ENCODE results near the gene SLC26A11.
"Not testable (repeated sequence)": the region's sequence is repeated elsewhere in the genome, so short reads cannot be mapped to it uniquely, and the experiment has no call there.

SLC26A11 gene

GRCh38 chr17:80258296-80258695 lies 38.1 kb downstream of the SLC26A11 start:
- not testable (repeated sequence) for H3K23ac ChIP-seq (ENCODE audit: low read length in 2 of 2); H2BK15ac ChIP-seq (ENCODE audit: low read depth, poor library complexity, severe bottlenecking); H3K14ac ChIP-seq (ENCODE audit: low read length in 2 of 2); DNase-seq; H3K27me3 ChIP-seq (ENCODE audit: control insufficient read depth in 1 of 2, insufficient read depth in 1 of 2, low read length in 2 of 2); H2BK120ac ChIP-seq (ENCODE audit: low read depth, low read length); H3K4me2 ChIP-seq (ENCODE audit: low read length, poor library complexity, severe bottlenecking); H2BK5ac ChIP-seq (ENCODE audit: low read depth, low read length, poor library complexity, severe bottlenecking); H4K8ac ChIP-seq (ENCODE audit: low read length); H2BK12ac ChIP-seq (ENCODE audit: low read length in 2 of 2); H3K9ac ChIP-seq (ENCODE audit: low read length); H3K9me3 ChIP-seq (ENCODE audit: control insufficient read depth, low read length); H2AFZ ChIP-seq (ENCODE audit: low read depth, low read length); H3K79me1 ChIP-seq (replicated peaks; ENCODE audit: low read length, poor library complexity, severe bottlenecking); H3K4me3 ChIP-seq (ENCODE audit: insufficient read depth in 1 of 2, low read depth in 1 of 2, low read length in 2 of 2); H4K91ac ChIP-seq (ENCODE audit: low read length); H3K27ac ChIP-seq (ENCODE audit: low read length, poor library complexity, severe bottlenecking); H2AK5ac ChIP-seq (ENCODE audit: low read length, severe bottlenecking); H3K36me3 ChIP-seq (ENCODE audit: control insufficient read depth in 1 of 2, insufficient read depth in 2 of 2, low read depth in 1 of 2, low read length in 2 of 2); H3K4ac ChIP-seq (ENCODE audit: low read depth in 1 of 2, low read length in 2 of 2); H3K18ac ChIP-seq (ENCODE audit: low read depth in 1 of 2, low read length in 2 of 2)
- WGBS, result 92% methylated on average over 2 of the region's 2 CpGs
- peaks cover 36% of the 10 kb centered on the region for H3K4me1 ChIP-seq (ENCODE audit: control insufficient read depth, insufficient read depth, low read depth, low read length)

GRCh38 chr17:80259457-80260068 lies 39.3 kb downstream of the SLC26A11 start:
- 79% methylated on average over 17 of the region's 18 CpGs for WGBS
- Histone ChIP-seq H3K18ac (ENCODE audit: low read depth in 1 of 2, low read length in 2 of 2) (peak overlapping the region; percentile 16 to 63), H3K14ac (ENCODE audit: low read length in 2 of 2) (no peak overlapping the region), H3K9ac (ENCODE audit: low read length) (peak overlapping the region; percentile 87), H4K8ac (ENCODE audit: low read length) (no peak overlapping the region), H3K27ac (ENCODE audit: low read length, poor library complexity, severe bottlenecking) (peak overlapping the region; percentile 70), H2BK120ac (ENCODE audit: low read depth, low read length) (no peak overlapping the region), H2BK12ac (ENCODE audit: low read length in 2 of 2) (no peak overlapping the region), H3K4me3 (ENCODE audit: insufficient read depth in 1 of 2, low read depth in 1 of 2, low read length in 2 of 2) (peak overlapping the region; percentile 61 to 78), H3K23ac (ENCODE audit: low read length in 2 of 2) (no peak overlapping the region), H2AFZ (ENCODE audit: low read depth, low read length) (no peak overlapping the region), H4K91ac (ENCODE audit: low read length) (peak overlapping the region; percentile 34), H2BK5ac (ENCODE audit: low read depth, low read length, poor library complexity, severe bottlenecking) (no peak overlapping the region), H3K79me1 (replicated peaks; ENCODE audit: low read length, poor library complexity, severe bottlenecking) (peaks cover 13% of the 10 kb centered on the region), H3K4ac (ENCODE audit: low read depth in 1 of 2, low read length in 2 of 2) (peak overlapping the region in 1 of 2 experiments; percentile 24), H2BK15ac (ENCODE audit: low read depth, poor library complexity, severe bottlenecking) (peak overlapping the region; percentile 74), H3K9me3 (ENCODE audit: control insufficient read depth, low read length) (no peaks in the 10 kb centered on the region), H3K27me3 (ENCODE audit: control insufficient read depth in 1 of 2, insufficient read depth in 1 of 2, low read length in 2 of 2) (no peaks in the 10 kb centered on the region), H3K4me2 (ENCODE audit: low read length, poor library complexity, severe bottlenecking) (peak overlapping the region; percentile 69), H3K36me3 (ENCODE audit: control insufficient read depth in 1 of 2, insufficient read depth in 2 of 2, low read depth in 1 of 2, low read length in 2 of 2) (peaks cover 3 to 5% of the 10 kb centered on the region in 2 experiments), H3K4me1 (ENCODE audit: control insufficient read depth, insufficient read depth, low read depth, low read length) (peaks cover 38% of the 10 kb centered on the region), H2AK5ac (ENCODE audit: low read length, severe bottlenecking) (peak overlapping the region; percentile 23)
- peak; percentile 31 for DNase-seq

GRCh38 chr17:80260069-80260535 lies 39.9 kb downstream of the SLC26A11 start:
- peaks cover 39% of the 10 kb centered on the region for H3K4me1 ChIP-seq (ENCODE audit: control insufficient read depth, insufficient read depth, low read depth, low read length)
- H4K8ac ChIP-seq (ENCODE audit: low read length), result peak overlapping the region; percentile 85
- H3K27ac ChIP-seq (ENCODE audit: low read length, poor library complexity, severe bottlenecking), result peak overlapping the region; percentile 70
- peaks cover 6 to 7% of the 10 kb centered on the region in 2 experiments for H3K36me3 ChIP-seq (ENCODE audit: control insufficient read depth in 1 of 2, insufficient read depth in 2 of 2, low read depth in 1 of 2, low read length in 2 of 2)
- H3K27me3 ChIP-seq (ENCODE audit: control insufficient read depth in 1 of 2, insufficient read depth in 1 of 2, low read length in 2 of 2), result no peaks in the 10 kb centered on the region
- H3K18ac ChIP-seq (ENCODE audit: low read depth in 1 of 2, low read length in 2 of 2), result peak overlapping the region; percentile 16 to 63
- peak overlapping the region; percentile 61 to 78 for H3K4me3 ChIP-seq (ENCODE audit: insufficient read depth in 1 of 2, low read depth in 1 of 2, low read length in 2 of 2)
- H2BK5ac ChIP-seq (ENCODE audit: low read depth, low read length, poor library complexity, severe bottlenecking), result peak overlapping the region; percentile 92
- 2% methylated on average over 25 of the region's 63 CpGs for WGBS
- peak overlapping the region; percentile 87 for H3K9ac ChIP-seq (ENCODE audit: low read length)
- no peak overlapping the region for H3K23ac ChIP-seq (ENCODE audit: low read length in 2 of 2)
- H4K91ac ChIP-seq (ENCODE audit: low read length), result no peak overlapping the region
- peak overlapping the region; percentile 69 for H3K4me2 ChIP-seq (ENCODE audit: low read length, poor library complexity, severe bottlenecking)
- peak overlapping the region; percentile 74 for H2BK15ac ChIP-seq (ENCODE audit: low read depth, poor library complexity, severe bottlenecking)
- DNase-seq, result peak; percentile 79
- no peak overlapping the region for H2AFZ ChIP-seq (ENCODE audit: low read depth, low read length)
- peaks cover 16% of the 10 kb centered on the region for H3K79me1 ChIP-seq (replicated peaks; ENCODE audit: low read length, poor library complexity, severe bottlenecking)
- H2BK12ac ChIP-seq (ENCODE audit: low read length in 2 of 2), result peak overlapping the region in 1 of 2 experiments; percentile 23
- no peak overlapping the region for H3K14ac ChIP-seq (ENCODE audit: low read length in 2 of 2)
- no peak overlapping the region for H2BK120ac ChIP-seq (ENCODE audit: low read depth, low read length)
- no peaks in the 10 kb centered on the region for H3K9me3 ChIP-seq (ENCODE audit: control insufficient read depth, low read length)
- H3K4ac ChIP-seq (ENCODE audit: low read depth in 1 of 2, low read length in 2 of 2), result peak overlapping the region in 1 of 2 experiments; percentile 24
- H2AK5ac ChIP-seq (ENCODE audit: low read length, severe bottlenecking), result peak overlapping the region; percentile 23

- Histone ChIP-seq H3K23ac (ENCODE audit: low read length in 2 of 2) (peak within 1 kb of the TSS; percentile 23 to 66), H3K14ac (ENCODE audit: low read length in 2 of 2) (peak within 1 kb of the TSS; percentile 79 to 95), H2AK5ac (ENCODE audit: low read length, severe bottlenecking) (peak within 1 kb of the TSS; percentile 64), H3K4me2 (ENCODE audit: low read length, poor library complexity, severe bottlenecking) (peak within 1 kb of the TSS; percentile 88), H3K4me1 (ENCODE audit: control insufficient read depth, insufficient read depth, low read depth, low read length) (peaks cover 37% of the 10 kb centered on the region), H2BK12ac (ENCODE audit: low read length in 2 of 2) (peak within 1 kb of the TSS in 1 of 2 experiments; percentile 23), H2BK120ac (ENCODE audit: low read depth, low read length) (peak within 1 kb of the TSS; percentile 97), H3K9me3 (ENCODE audit: control insufficient read depth, low read length) (no peaks in the 10 kb centered on the region), H2AFZ (ENCODE audit: low read depth, low read length) (no peak within 1 kb of the TSS), H2BK15ac (ENCODE audit: low read depth, poor library complexity, severe bottlenecking) (peak within 1 kb of the TSS; percentile 74), H3K4me3 (ENCODE audit: insufficient read depth in 1 of 2, low read depth in 1 of 2, low read length in 2 of 2) (peak within 1 kb of the TSS; percentile 82 to 88), H3K36me3 (ENCODE audit: control insufficient read depth in 1 of 2, insufficient read depth in 2 of 2, low read depth in 1 of 2, low read length in 2 of 2) (peaks cover 11 to 13% of the 10 kb centered on the region in 2 experiments), H3K4ac (ENCODE audit: low read depth in 1 of 2, low read length in 2 of 2) (peak within 1 kb of the TSS; percentile 94 to 97), H3K27me3 (ENCODE audit: control insufficient read depth in 1 of 2, insufficient read depth in 1 of 2, low read length in 2 of 2) (no peaks in the 10 kb centered on the region), H4K91ac (ENCODE audit: low read length) (peak within 1 kb of the TSS; percentile 92), H3K79me1 (replicated peaks; ENCODE audit: low read length, poor library complexity, severe bottlenecking) (peaks cover 22% of the 10 kb centered on the region), H3K18ac (ENCODE audit: low read depth in 1 of 2, low read length in 2 of 2) (peak within 1 kb of the TSS; percentile 76 to 99), H3K9ac (ENCODE audit: low read length) (peak within 1 kb of the TSS; percentile 95), H3K27ac (ENCODE audit: low read length, poor library complexity, severe bottlenecking) (peak within 1 kb of the TSS; percentile 70), H2BK5ac (ENCODE audit: low read depth, low read length, poor library complexity, severe bottlenecking) (peak within 1 kb of the TSS; percentile 92), H4K8ac (ENCODE audit: low read length) (peak within 1 kb of the TSS; percentile 95)
- 3% methylated on average over 6 of the region's 54 CpGs for WGBS
- peak; percentile 40 for DNase-seq
Observed at GRCh38 chr17:80260791-80261158, 40.5 kb downstream of the SLC26A11 start, which contains the start of gene RNF213. Gene RNF213 (plus strand): TSS chr17:80260852. CDS start chr17:80263682, 2,830 bp downstream.
